SK-N-SH (cell line): ENCODE measurements around the gene SNRNP25. TPM values are rescaled to one million over a fixed set of nuclear protein-coding genes. Genes with fewer than 3 reads are reported as not detected.

Experiments
- CTCF ChIA-PET: fragments of 300-600, 350-600 bp; formaldehyde crosslinking; extraction: SDS; loops from one replicate; lab custom pipeline; 2021; lab: Yijun Ruan, JAX
- POLR2A ChIA-PET: fragments of 350-600 bp; sonication (Branson Sonifier 250); formaldehyde crosslinking; extraction: SDS; loops from one replicate; lab custom pipeline; 2020; ENCODE audit warnings: antibody characterized with exemption, inconsistent platforms; lab: Yijun Ruan, JAX
- DNase-seq: peaks from one replicate; pipeline ENCODE4 v3.0.0; 2012
- H2AFZ ChIP-seq: fragments of 200-600 bp; sonication (generic); 2 replicates; pipeline ENCODE4 v1.8.1; 2016; ENCODE audit warnings: antibody characterized with exemption, mild to moderate bottlenecking, low read depth
- H3F3A ChIP-seq: fragments of 200-600 bp; sonication (generic); replicated peaks from 2 replicates; pipeline ENCODE3; 2016; ENCODE audit warnings: antibody characterized with exemption, mild to moderate bottlenecking; ENCODE audit not compliant: insufficient read depth
- H3K27ac ChIP-seq, 2 experiments: fragments of 200-500 bp in 1 of 2; fragments of 200-600 bp in 1 of 2; sonication (Bioruptor generic) in 1 of 2; sonication (generic), shearing (Covaris generic) in 1 of 2; 2 replicates each; pipeline versions ENCODE4 v1.5.1 to v1.6.1; 2014 to 2016; ENCODE audit warnings: low read depth in 2 of 2, inconsistent platforms in 1 of 2, low read length in 1 of 2, mild to moderate bottlenecking in 1 of 2, mixed read lengths in 1 of 2
- H3K27me3 ChIP-seq: fragments of 200-600 bp; sonication (generic), shearing (Covaris generic); 2 replicates; pipeline ENCODE4 v1.6.1; 2016; ENCODE audit warnings: mixed run types; ENCODE audit not compliant: insufficient read depth
- H3K36me3 ChIP-seq, 2 experiments: fragments of 200-500 bp in 1 of 2; fragments of 200-600 bp in 1 of 2; sonication (Bioruptor generic) in 1 of 2; sonication (generic) in 1 of 2; replicated peaks in 1 of 2; 2 replicates each; pipeline versions ENCODE3 to v1.5.1; 2014 to 2016; ENCODE audit warnings: low read length in 1 of 2, mild to moderate bottlenecking in 1 of 2; ENCODE audit not compliant: insufficient read depth in 2 of 2, control insufficient read depth in 1 of 2
- H3K4me1 ChIP-seq, 2 experiments: fragments of 200-500 bp in 1 of 2; fragments of 200-600 bp in 1 of 2; sonication (Bioruptor generic) in 1 of 2; sonication (generic), shearing (Covaris generic) in 1 of 2; 2 replicates each; pipeline versions ENCODE4 v1.5.1 to v1.6.1; 2014 to 2016; ENCODE audit warnings: low read depth in 1 of 2, low read length in 1 of 2, mixed run types in 1 of 2; ENCODE audit not compliant: insufficient read depth in 2 of 2, control insufficient read depth in 1 of 2
- H3K4me2 ChIP-seq: fragments of 200-600 bp; sonication (generic), shearing (Covaris generic); 2 replicates; pipeline ENCODE4 v1.6.1; 2017; ENCODE audit warnings: mixed run types
- H3K4me3 ChIP-seq, 2 experiments: fragments of 200-500 bp in 1 of 2; fragments of 200-600 bp in 1 of 2; sonication (Bioruptor generic) in 1 of 2; sonication (generic), shearing (Covaris generic) in 1 of 2; 2 replicates each; pipeline versions ENCODE4 v1.5.1 to v1.8.1; 2014 to 2016; ENCODE audit warnings: low read depth in 2 of 2, inconsistent platforms in 1 of 2, low read length in 1 of 2, mild to moderate bottlenecking in 1 of 2, mixed read lengths in 1 of 2, moderate library complexity in 1 of 2
- H3K79me2 ChIP-seq: fragments of 200-600 bp; sonication (generic); 2 replicates; pipeline ENCODE4 v1.8.1; 2017; ENCODE audit warnings: mild to moderate bottlenecking; ENCODE audit not compliant: insufficient read depth
- H3K9ac ChIP-seq: fragments of 200-600 bp; sonication (generic); 2 replicates; pipeline ENCODE4 v1.6.1; 2017; ENCODE audit warnings: mixed run types
- H3K9me2 ChIP-seq: fragments of 200-600 bp; sonication (generic); 2 replicates; pipeline ENCODE4 v1.6.1; 2017; ENCODE audit warnings: mixed run types
- H3K9me3 ChIP-seq: fragments of 200-600 bp; sonication (generic); 2 replicates; pipeline ENCODE4 v1.6.1; 2017; ENCODE audit warnings: mixed run types, mild to moderate bottlenecking, moderate library complexity
- H4K20me1 ChIP-seq: fragments of 200-600 bp; sonication (generic); 2 replicates; pipeline ENCODE4 v1.6.1; 2017; ENCODE audit warnings: mild to moderate bottlenecking, mixed run types; ENCODE audit not compliant: insufficient read depth
- EZH2phosphoT487 ChIP-seq: fragments of 200-600 bp; sonication (generic); IDR thresholded peaks from 2 replicates; pipeline ENCODE4 v1.6.1; 2017; ENCODE audit warnings: low read depth, mixed run types, mild to moderate bottlenecking, antibody characterized with exemption, moderate library complexity, borderline replicate concordance
- FOSL2 ChIP-seq: IDR thresholded peaks from 2 replicates; pipeline ENCODE4 v1.4.0; 2012; ENCODE audit warnings: low read depth, mild to moderate bottlenecking, moderate library complexity, borderline replicate concordance
- FOXJ3 ChIP-seq: sonication (generic); formaldehyde crosslinking; IDR thresholded peaks from 2 replicates; pipeline ENCODE4 v1.5.1; 2020; ENCODE audit warnings: mild to moderate bottlenecking, missing genetic modification reagents
- MAX ChIP-seq: IDR thresholded peaks from 2 replicates; pipeline ENCODE4 v1.4.0; 2012; ENCODE audit warnings: low read depth
- POLR2AphosphoS5 ChIP-seq: IDR thresholded peaks from 2 replicates; pipeline ENCODE4 v1.6.1; 2012; ENCODE audit warnings: low read depth, low read length
- RAD21 ChIP-seq: IDR thresholded peaks from 2 replicates; pipeline ENCODE4 v1.6.1; 2012; ENCODE audit warnings: mild to moderate bottlenecking, low read length
- RFX5 ChIP-seq: IDR thresholded peaks from 2 replicates; pipeline ENCODE4 v1.6.1; 2012; ENCODE audit warnings: mild to moderate bottlenecking, improper control_type of control experiment, low read length
- SIN3A ChIP-seq: IDR thresholded peaks from 2 replicates; pipeline ENCODE4 v1.6.1; 2012; ENCODE audit warnings: low read depth, mild to moderate bottlenecking, low read length, moderate library complexity, borderline replicate concordance
- SMC3 ChIP-seq: IDR thresholded peaks from 2 replicates; pipeline ENCODE4 v1.6.1; 2012; ENCODE audit warnings: low read depth, low read length, improper control_type of control experiment
- USF1 ChIP-seq: IDR thresholded peaks from 2 replicates; pipeline ENCODE4 v1.4.0; 2012; ENCODE audit warnings: low read depth, borderline replicate concordance
- USF2 ChIP-seq: fragments of 150-350 bp; IDR thresholded peaks from 2 replicates; pipeline ENCODE4 v1.6.1; 2017; ENCODE audit warnings: antibody characterized with exemption, low read length, low read depth, borderline replicate concordance
- WGBS: methylation state at CpG from one replicate; pipeline ENCODE4 v1.1.6; 2017; ENCODE audit warnings: low lambda C conversion rate; 5-methylcytosine and 5-hydroxymethylcytosine counted together
- polyA plus RNA-seq, 3 experiments: library from polyadenylated mRNA; depleted of rRNA; stranded (reverse); fragments of >200 nt; gene quantifications; 2 replicates each; pipeline ENCODE4 v1.2.3, GENCODE V29; 2012

SNRNP25 gene
- polyA plus RNA-seq, 1 of the 3 experiments (the other 2 are of a cell fraction) = 73.4 TPM

- TF ChIP-seq USF1 = no peak
- TF ChIP-seq RFX5 = no peak
- TF ChIP-seq SMC3 = no peak
- no peak for TF ChIP-seq MAX
- TF ChIP-seq USF2 = no peak
- TF ChIP-seq, all 33 proteins: peak for 0
Measured at GRCh38 chr16:60929-61878, 7.6 kb downstream of the SNRNP25 start (continued).

- peaks cover 24% of the 10 kb centered on the region for H4K20me1 ChIP-seq
- ChIA-PET CTCF (interaction anchor here (8.7 to 21.2 kb wide), 2 partner anchors 33 to 118 kb away, joined by 105 to 793 read pairs; partner anchors contain the start of gene HBQ1), POLR2A (no interaction called here)
- no peak for DNase-seq
- 98% methylated on average over 12 of the region's 32 CpGs for WGBS
- no peaks in the 10 kb centered on the region for H3K9me2 ChIP-seq
- H2AFZ ChIP-seq = no peak overlapping the region
- no peak overlapping the region for H3K9ac ChIP-seq
- H3K79me2 ChIP-seq = peaks cover 18% of the 10 kb centered on the region
- no peak overlapping the region for H3K4me3 ChIP-seq
- no peaks in the 10 kb centered on the region for H3F3A ChIP-seq
- TF ChIP-seq RFX5 (no peak), FOSL2 (no peak), POLR2AphosphoS5 (no peak), USF1 (no peak), SIN3A (no peak), EZH2phosphoT487 (no peak), FOXJ3 (CRISPR knock-in tag) (no peak), RAD21 (no peak)
- H3K4me1 ChIP-seq = peaks cover 0 to 3% of the 10 kb centered on the region in 2 experiments; a peak in 1 of 4 replicates
- no peaks in the 10 kb centered on the region for H3K9me3 ChIP-seq
- H3K27ac ChIP-seq = no peak overlapping the region
- H3K27me3 ChIP-seq = no peaks in the 10 kb centered on the region
- no peak overlapping the region for H3K4me2 ChIP-seq
- H3K36me3 ChIP-seq = peaks cover 11 to 65% of the 10 kb centered on the region in 2 experiments
Measured at GRCh38 chr16:61879-62281, 8.3 kb downstream of the SNRNP25 start.
